Effector CD4-positive, alpha-beta T cell (primary cell): ENCODE measurements around the gene PNKD.
"Not testable (repeated sequence)": the region's sequence is repeated elsewhere in the genome, so short reads cannot be mapped to it uniquely, and the experiment has no call there.

ENCODE experiments used
- DNase-seq: peaks from one replicate; pipeline ENCODE4 v3.0.0-alpha.2; 2020

The PNKD gene

DNA sequence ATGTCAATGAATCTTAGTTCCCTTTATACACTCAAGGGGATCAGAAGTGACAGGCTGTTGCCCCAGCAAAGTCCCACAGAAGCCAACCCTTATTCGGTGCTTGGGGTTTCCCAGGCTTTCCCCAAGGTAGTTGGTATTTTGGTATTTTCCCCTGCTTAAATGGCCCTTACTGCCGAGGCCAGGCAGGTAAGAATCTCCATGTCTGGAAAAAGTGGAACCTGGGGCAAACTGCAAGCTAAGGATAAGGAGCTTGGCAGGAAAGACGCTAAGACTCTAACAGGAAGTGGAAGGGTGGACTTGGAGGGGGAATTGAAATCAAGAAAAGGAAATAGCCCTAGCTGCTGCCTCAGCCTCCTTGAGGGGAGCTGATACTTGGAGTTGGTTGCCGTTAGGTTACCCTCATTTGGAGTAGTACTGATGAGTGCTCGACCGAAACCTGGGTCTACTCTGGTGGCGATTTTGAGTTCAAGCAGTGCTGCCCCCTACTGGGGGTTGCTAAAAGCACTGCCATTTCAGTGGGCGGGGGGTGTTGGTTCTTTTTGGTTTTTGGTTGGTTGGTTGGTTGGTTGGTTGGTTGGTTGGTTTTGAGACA, 12.8 kb upstream of the PNKD start:
- DNase-seq: peak; percentile 45

DNA sequence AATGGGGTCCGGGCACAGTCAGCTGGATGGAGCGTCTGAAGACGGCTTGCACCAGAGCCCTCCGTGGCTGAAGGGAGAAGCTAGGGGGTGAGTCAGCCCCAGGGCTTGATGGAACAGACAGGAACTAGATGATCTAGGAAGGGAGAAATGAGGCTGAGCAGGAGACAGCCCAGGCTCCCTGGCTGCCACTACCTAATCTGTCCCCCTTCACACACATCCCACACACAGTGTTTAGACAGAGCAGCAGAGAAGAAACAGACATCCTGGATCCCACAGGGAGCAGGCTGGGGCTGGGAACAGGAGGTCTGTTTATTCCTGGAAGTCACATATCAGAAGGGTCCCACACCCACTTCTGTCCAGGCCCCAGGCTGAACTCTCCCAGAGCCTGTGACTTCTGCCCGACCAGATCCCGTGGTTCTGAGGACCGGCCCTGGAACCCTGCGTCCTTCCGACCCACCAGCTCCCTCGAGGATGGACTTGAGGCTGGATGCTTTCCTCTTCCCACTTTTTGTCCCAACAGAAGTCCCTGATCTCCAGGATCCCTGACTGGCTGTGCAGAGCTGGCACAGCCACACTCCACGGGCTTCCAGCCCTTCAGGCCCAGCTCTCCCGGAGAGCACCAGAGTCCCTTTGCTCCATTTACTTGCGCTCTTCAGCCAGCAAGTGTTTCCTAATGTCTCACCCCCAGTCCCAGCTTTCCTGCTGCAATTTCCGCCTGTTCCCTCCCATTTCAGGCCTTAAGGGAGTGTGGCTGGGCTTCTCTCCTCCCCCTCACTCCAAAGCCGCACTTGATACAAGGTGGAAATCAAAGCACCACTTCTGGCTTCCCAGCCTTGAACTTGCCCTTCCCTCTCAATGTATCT, 11.0 kb upstream of the PNKD start:
- DNase-seq: no peak

DNA sequence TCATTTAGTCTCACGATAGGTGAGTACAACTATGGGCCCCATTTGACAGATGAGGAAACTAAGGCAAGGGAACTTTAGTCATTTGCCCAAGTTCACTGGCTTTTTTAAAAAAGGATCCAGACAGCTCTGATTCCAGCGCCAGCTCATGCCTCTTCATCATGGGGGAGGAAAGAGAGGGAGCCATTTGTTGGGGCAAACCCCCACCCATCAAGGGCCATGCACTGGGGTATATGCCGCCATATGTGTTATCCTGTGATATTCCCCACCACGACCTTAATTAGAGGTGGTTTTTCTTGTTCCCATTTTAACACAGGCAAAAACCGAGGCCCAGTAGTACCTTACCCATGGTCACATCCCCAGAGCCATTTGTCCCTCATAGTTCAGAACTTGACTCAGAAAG, 10.2 kb upstream of the PNKD start:
- no peak for DNase-seq

DNA sequence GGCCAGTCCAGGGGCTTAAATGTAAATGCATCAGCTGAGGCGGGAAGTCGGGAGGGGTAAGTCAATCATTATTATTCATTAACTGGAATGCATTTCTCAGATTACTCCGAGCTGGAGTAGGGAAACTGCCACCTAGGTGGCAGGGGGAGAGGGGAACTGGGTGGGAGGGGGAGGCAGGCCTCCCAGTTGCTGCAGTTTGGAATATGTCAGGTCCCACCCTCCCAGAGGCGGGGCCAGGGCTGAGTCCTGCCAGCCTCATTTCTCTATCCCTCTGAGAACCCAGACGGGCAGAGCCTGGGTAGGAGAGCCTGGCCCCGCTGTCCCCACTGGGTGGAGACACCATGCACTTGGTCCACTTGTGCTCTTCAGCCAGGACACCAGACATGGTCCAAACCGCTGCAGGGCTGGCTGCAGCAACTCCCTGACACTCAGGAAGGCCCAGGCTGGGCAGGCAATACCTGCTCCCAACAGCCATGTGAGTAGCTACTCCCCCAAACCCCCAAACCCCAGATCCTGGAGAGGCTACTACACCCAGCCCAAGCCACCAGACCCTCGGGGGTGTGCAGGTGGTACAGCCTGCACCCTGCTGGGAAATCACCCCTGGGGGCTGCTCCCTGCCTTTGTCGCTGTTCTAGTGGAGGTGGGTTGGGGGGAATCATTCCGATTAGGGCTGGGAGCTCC, 9.4 kb upstream of the PNKD start, which contains the start of gene GPBAR1:
Gene GPBAR1, plus strand, starts transcription at position 274 of the 681 bp plus-strand sequence. CDS start 1,710 bp downstream, outside the sequence.
- no peak for DNase-seq

DNA sequence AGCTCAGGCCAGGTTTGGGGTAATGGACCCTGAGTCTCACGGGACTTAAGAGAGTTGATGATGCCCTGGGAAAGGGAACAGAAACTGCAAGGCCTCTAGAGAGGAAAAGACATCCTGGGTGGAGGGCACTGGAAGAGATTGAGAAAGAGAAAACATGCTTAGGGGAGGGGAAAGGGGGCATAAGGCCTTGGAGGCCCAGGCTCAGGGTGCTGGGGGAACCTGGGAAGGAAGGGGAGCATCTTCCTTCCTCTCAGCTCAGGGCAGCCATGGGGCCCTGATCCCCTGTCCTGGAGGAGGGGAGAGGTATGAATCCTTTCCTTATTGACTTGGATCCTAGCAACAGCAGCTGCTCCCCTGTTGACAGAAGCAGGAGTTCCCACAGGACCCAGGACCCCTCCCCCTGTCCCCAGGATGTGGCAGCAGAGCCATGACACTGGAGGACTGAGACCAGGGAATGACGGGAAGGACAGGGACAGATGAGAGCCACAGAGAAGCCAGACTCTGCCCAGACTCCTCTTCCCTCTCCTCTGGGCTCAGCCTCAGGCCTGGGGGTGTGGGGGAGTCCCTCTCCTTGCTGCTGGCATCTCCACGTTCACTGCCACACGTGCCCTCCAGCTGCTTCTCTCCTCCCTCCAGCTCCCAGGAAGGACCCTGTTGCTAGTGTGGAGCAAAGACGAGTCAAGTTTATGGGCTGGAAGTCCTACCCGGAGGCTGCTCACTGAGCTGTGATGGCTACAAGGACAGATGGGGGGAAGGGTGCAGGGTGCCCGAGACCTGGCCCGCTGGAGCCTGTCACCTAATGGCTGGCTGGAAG, 8.7 kb upstream of the PNKD start:
- DNase-seq: no peak

DNA sequence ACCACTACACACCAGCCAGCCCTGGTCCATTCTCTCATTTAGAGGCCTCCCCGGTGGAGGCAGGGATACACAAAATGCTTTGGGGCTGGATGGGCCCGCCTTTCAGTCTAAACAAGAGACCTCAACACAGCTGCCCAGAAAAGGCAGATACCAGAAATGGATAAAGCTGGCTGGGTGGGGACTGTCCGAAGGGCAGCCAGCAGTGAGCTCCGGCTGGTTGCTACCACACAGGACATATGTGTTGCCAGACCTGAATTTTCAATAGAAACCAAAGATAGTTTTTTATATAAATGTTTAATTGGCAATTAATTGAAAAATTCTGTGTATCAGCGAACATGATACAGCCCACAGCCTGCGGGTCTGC, 8.1 kb upstream of the PNKD start:
- DNase-seq: no peak

DNA sequence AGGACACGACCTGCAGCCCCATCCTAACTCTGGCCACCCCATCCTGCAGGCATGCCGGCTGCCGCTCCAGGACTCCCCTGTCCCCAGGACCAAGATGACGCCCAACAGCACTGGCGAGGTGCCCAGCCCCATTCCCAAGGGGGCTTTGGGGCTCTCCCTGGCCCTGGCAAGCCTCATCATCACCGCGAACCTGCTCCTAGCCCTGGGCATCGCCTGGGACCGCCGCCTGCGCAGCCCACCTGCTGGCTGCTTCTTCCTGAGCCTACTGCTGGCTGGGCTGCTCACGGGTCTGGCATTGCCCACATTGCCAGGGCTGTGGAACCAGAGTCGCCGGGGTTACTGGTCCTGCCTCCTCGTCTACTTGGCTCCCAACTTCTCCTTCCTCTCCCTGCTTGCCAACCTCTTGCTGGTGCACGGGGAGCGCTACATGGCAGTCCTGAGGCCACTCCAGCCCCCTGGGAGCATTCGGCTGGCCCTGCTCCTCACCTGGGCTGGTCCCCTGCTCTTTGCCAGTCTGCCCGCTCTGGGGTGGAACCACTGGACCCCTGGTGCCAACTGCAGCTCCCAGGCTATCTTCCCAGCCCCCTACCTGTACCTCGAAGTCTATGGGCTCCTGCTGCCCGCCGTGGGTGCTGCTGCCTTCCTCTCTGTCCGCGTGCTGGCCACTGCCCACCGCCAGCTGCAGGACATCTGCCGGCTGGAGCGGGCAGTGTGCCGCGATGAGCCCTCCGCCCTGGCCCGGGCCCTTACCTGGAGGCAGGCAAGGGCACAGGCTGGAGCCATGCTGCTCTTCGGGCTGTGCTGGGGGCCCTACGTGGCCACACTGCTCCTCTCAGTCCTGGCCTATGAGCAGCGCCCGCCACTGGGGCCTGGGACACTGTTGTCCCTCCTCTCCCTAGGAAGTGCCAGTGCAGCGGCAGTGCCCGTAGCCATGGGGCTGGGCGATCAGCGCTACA, 7.4 kb upstream of the PNKD start:
- no peak for DNase-seq

DNA sequence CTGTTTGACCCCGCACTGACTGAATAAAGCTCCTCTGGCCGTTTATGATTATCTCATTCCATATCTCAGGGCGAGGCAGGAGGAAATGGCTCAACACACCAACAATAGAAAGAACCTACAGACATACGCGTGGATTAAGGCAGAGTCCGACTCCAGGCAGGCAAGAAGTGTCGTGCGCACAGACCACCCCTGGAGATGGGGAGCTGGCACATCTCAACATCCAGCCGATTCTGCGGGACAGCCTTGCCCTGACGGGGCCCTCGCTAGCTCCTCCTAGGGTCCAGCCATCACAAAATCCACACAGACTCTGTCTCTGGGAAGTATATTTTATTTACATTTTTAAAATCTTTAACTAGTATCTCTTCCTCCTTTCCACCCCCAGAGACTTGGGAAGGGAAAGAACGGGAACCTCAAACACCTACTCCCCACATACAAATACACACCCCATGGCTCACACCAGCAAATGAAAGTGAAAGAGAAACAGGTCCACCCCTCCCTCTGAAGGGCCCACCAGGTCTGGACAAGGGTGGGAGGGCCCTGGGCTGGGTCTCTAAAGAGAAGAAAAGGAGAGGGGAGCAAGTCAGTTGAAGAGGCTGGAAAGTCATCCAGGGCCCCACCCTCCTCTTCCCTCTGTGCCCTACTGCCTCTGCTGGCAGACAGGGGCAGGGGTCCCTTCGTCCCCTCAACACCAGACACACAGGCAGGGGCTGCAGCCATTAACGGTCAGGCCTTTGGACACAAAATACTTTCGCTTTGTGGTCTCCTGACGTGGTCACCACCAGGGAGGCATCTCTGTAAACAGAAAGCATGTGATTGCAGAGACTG, 6.3 kb upstream of the PNKD start:
- no peak for DNase-seq

DNA sequence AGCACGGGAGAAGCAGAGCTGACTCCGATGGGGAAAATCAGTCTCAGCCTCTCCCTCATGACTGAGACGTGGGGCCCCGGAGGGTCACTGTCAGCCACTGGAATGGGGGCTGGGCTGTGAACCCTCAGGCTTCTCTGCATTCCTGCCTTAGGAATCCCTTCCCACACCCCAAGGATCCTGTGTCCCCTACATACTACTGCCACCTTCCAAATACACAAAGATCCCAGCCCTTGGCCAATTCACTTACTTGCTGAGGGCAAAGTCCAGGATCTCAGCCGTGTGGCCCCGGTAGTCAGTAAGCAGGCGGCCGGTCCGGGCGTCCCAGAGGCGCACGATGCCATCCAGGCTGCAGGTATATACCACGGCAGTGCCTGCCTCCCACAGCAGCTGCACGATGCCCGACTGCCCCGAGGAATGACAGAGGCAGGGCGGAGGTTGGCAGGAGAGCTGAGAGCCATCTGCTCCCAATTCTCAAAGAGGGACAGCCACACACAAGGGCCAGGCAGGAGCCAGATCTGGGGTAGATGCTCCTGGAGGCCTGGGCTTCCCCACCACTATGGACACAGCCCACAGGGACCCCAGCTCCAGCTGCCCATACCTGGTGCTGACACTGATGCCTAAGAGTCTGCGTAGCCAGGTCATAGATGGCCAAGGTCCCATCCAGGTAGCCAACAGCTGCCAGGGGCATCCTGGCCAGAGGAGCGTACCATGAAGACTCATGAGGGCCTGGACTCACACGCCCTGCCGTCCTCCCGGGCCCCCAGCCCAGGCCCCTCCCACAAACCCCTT, 5.4 kb upstream of the PNKD start:
- DNase-seq: no peak

DNA sequence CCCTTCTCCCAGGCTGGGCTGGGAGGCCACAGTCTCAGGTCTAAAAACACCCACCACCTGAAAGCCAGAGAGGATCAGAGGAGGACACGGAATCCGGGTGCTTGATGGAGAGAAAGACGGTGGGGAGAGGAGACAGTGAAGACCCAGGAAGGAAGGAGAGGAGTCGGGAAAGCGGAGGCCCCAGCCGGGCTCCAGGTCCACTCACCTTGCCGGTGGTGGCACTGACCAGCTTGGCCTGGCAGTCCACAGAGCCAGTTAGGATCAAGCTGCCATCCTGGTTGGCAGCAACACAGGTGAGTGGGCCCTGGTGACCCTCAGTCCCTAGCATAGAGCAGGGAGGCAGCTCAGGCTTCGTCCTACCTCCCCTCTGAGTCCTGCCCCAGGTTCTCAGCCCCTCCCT, 4.7 kb upstream of the PNKD start:
- DNase-seq: no peak

DNA sequence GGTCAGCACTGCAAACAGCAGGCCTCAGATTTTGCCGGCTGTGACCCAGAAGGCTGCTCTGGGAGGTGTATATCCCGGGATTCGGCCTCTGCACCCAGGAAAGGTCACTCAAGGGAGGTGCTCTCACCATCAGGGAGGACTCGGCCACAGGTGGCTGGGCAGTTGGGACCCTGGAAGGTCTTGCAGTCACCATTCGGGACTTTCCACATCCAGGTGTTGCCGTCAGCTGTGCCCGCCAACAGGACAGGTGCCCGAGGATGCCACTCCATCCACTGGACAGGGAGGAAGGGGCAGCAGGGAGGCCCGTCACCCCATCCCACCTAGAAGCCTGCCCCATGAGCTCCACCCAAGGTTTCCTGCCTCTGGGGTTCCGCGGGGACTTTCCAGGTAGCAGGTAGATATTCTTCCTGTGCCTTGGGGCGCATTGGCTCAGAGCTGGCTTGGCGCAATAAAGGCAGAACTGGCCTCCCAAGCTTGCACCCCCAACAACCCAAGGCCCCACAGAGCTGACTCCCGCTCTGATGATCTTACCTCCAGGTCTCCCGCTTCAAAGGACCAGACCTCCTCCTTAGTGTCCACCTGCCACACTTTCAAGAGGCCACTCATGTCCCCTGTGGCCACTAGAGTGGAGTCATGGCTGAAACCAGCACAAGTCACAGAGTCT, 3.9 kb upstream of the PNKD start:
- no peak for DNase-seq

DNA sequence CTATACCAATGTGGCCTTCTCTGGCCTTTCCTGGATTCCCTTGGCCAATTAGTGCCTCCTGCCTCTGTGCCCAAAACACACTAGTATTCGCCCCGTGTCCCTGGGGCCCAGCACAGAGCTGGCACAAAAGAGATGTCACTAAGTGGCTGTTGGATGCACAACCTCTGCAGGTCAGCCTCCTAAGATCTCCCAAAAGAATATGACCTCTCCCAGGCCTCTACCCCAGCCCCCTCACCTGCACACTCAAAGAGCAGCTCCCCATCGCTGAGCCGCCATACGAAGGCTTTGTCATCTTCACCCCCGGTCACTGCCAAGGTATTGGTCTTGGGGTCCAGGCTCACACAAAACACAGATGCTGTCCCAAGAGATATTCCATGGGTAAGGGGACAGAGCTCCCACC, 3.1 kb upstream of the PNKD start:
- DNase-seq: no peak

DNA sequence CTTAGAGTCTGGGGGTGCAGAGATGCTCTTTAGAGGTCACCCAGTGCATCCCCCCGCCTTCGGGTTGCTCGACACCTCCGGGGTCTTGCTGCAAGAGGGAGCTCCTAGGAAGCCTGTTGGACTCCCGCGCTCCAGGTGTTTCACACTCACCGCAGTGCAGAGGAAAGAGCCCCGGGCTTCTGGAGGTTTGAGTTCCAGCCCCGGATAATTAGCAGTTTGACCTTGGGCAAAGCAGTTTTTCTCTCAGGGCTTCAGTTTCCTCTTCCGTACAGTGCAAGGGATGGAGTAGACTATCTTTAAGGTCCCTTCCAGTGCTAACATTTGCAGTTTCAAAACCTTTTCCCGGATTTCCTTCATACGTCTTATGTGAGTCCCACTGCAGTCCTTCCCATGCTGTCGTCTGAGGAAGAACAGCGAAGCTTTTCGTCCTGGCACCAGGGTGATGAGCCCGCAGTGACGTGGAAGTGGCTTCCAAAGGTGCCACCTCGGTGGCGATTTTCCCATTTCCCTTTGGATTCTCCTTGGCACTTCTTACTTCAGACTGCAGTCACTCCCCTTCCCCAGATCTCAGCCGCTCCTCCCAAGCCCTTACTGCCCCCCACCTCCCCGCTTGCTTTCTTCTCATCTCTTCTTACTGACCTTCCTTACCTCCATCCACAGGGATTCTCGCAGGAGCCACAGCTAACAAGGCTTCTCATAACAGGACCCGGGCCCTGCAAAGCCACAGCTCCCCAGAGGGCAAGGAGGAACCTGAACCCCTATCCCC, 585 bp downstream of the PNKD start:
- DNase-seq: no peak

DNA sequence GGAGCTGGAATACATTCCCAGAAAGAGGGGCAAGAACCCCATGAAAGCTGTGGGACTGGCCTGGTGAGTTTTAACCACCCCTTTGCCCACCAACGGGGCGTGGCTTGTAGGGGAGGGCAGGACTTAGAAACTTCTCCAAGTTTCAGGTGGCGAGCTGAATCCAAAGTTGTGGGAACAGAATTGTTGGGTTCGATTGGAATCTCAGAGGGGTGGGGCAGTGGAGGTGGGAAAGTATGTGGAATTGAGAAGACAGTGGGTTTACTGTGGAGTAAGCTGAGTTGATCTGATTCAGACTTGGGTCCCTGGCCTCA, 1.1 kb downstream of the PNKD start:
- no peak for DNase-seq

DNA sequence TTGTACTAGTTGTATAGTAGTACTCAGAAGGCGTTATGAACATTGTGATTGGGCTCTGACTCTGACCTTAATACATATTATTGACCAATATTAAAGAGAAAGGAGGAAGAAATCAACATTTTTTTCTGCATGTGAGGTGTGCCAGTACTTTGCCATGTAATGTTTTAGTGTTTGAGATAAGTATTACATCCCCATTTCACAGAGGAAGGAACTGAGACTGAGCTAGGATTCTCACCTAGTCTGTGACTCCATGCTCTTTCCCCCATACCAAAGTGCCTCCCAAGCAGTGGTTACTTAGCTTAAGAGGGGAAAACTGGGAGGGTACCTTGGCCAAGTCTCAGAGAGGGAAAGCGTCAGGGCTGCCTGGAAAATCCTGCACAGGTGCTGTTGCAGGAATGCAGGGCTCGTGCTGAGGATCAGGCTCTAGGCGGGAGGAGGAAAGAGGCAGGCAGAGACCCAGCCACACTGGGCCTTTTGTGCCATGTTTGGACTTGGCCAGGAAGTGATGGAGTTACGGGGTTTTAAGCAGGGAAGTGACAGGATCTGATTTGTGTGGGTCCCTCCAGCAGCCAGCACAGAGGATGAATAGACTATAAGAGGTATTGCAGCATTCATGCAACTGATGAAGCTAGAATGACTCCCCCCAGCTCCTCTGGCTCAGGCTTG, 1.7 kb downstream of the PNKD start:
- no peak for DNase-seq

DNA sequence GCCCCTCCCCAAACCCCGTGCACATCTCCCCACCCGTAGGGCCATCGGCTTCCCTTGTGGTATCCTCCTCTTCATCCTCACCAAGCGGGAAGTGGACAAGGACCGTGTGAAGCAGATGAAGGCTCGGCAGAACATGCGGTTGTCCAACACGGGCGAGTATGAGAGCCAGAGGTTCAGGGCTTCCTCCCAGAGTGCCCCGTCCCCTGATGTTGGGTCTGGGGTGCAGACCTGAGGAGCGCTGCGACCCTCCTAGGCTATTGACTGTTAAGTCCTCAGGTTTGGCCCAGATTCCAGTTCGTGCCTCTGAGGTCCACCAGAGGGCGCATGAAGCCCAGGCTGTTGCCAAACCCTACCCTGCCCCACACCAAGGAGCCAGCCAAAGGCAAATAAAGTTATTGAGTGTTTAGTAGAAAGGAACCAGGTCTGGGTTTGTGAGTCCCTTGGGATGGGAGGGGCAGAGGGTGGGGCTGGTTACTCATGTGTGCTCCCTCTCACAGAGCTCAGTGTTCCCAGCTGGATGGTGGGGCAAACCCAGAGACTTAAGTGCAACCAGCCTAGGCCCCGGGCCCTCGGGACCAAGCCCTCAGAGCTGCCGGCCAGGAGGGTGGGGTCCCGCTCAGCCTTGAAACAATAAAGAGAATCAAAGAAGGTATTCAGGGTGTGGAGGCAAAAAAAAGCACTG, 2.4 kb downstream of the PNKD start:
- DNase-seq: peak; percentile 75

DNA sequence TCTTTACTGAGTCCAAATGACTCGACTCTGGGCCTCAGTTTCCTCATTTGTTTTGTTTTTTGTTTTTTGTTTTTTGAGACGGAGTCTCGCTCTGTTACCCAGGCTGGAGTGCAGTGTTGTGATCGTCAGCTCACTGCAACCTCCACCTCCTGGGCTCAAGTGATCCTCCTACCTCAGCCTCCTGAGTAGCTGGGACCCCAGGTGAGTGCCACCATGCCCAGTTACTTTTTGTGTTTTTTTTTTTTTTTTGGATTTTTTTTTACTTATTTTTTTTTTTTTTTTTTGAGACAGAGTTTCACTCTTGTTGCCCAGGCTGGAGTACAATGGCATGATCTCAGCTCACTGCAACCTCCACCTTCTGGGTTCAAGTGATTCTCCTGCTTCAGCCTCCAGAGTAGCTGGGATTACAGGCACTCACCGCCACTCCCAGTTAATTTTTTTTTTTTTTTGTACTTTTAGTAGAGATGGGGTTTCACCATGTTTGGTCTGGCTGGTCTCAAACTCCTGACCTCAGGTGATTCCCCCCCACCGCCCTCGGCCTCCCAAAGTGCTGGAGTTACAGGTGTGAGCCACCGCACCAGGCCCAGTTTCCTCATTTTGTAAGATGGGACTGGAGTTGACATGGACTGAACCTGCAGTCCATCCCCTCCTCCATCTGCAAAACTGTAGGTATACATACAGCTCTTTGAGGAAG, 3.0 kb downstream of the PNKD start:
- not testable (repeated sequence) for DNase-seq
